Upper lobe of right lung (tissue), 1 donor: Measurements from ENCODE around the gene DNTTIP2. TPM values are rescaled to one million over a fixed set of nuclear protein-coding genes. Genes with fewer than 3 reads are reported as not detected.

Experiments used
- ATAC-seq: fragments of 200-7000 bp; cut with Tn5 transposase; one replicate; pipeline ENCODE4 v1.9.1; 2020; ENCODE audit warnings: mild to moderate bottlenecking, moderate library complexity
- DNase-seq: peaks from one replicate; pipeline ENCODE4 v3.0.0-alpha.2; 2020
- H3K27ac ChIP-seq: fragments of 200-600 bp; one replicate; pipeline ENCODE4 v1.8.0; 2022
- H3K27me3 ChIP-seq: fragments of 200-600 bp; one replicate; pipeline ENCODE4 v1.8.0; 2022; ENCODE audit warnings: mild to moderate bottlenecking
- H3K36me3 ChIP-seq: fragments of 200-600 bp; one replicate; pipeline ENCODE4 v1.8.0; 2022
- H3K4me1 ChIP-seq: fragments of 200-600 bp; one replicate; pipeline ENCODE4 v1.8.0; 2022
- H3K4me3 ChIP-seq: fragments of 200-600 bp; one replicate; pipeline ENCODE4 v1.8.0; 2022; ENCODE audit warnings: mild to moderate bottlenecking
- H3K9me3 ChIP-seq: fragments of 200-600 bp; one replicate; pipeline ENCODE4 v1.8.0; 2022
- intact Hi-C: fragments of 100-400 bp; cut with DNase I; formaldehyde crosslinking; loops from one replicate; pipeline ENCODE4 v1.11.0; 2022
- total RNA-seq: library from RNA; stranded (reverse); fragmentation: NEBNext Ultra II Directional; extraction: Animal tissue kit (Norgen Biotek cat#: 25700); gene quantifications from one replicate; pipeline ENCODE4 v1.2.1, GENCODE V29; 2021
- TF ChIP-seq, protein P1 (sequence below): fragments of 200-600 bp; IDR thresholded peaks from one replicate; pipeline ENCODE4 v1.8.0; 2022; ENCODE audit warnings: antibody characterized with exemption
- donor health status: DM: no; HTN: yes; CAD: no; lungs with severe emphysema.

DNTTIP2 gene
- total RNA-seq, 1 donor from 2014 or later: 49.0 TPM

DNA sequence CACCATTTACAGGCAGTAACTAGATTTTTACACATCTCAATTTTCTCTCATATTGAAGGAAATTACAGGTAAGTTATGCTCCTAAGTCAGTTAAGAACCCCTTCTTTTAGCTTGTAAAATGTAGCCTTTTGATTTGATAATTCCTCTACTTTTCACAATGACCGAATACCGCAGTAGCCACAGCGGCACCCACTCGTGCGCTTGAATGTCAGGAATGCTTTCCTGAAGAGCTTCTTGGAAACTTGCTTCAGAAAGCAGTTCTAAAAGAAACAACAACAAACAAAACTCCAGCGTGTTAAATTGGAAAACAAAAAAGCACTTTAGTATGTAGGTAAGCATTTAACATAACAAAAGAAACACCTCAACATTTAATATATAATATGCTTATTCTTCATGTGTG, 9.9 kb upstream of the DNTTIP2 start:
- intact Hi-C loops: no loop called here
- Histone ChIP-seq H3K9me3 (no peaks in the 10 kb centered on the region), H3K36me3 (peaks cover 26% of the 10 kb centered on the region), H3K4me3 (no peak overlapping the region), H3K4me1 (no peaks in the 10 kb centered on the region), H3K27me3 (no peaks in the 10 kb centered on the region), H3K27ac (no peak overlapping the region)
- ATAC-seq (no peak), DNase-seq (no peak)
- TF ChIP-seq, protein P1, sequence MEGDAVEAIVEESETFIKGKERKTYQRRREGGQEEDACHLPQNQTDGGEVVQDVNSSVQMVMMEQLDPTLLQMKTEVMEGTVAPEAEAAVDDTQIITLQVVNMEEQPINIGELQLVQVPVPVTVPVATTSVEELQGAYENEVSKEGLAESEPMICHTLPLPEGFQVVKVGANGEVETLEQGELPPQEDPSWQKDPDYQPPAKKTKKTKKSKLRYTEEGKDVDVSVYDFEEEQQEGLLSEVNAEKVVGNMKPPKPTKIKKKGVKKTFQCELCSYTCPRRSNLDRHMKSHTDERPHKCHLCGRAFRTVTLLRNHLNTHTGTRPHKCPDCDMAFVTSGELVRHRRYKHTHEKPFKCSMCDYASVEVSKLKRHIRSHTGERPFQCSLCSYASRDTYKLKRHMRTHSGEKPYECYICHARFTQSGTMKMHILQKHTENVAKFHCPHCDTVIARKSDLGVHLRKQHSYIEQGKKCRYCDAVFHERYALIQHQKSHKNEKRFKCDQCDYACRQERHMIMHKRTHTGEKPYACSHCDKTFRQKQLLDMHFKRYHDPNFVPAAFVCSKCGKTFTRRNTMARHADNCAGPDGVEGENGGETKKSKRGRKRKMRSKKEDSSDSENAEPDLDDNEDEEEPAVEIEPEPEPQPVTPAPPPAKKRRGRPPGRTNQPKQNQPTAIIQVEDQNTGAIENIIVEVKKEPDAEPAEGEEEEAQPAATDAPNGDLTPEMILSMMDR: no peak

DNA sequence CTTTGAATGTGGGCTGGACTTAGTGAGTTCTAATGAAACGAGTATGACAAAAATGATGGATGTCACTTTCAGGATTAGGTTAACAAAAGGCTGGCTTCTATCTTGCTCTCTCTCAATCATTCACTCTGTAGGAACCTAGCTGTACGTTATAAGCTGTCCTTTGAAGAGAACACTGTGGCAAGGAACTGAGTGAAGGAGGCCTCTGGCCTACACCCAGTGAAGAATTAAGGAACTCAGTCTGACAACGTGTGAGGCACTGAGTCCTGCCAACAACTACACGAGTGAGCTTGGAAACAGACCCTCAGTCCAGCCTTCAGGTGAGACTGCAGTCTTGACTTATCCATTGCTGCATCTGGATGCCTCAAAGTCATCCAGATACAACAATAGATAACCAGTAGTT, 3.3 kb upstream of the DNTTIP2 start:
- no peak overlapping the region for H3K27ac ChIP-seq
- H3K4me1 ChIP-seq: peaks cover 18% of the 10 kb centered on the region
- ATAC-seq (no peak), DNase-seq (no peak)
- H3K4me3 ChIP-seq: no peak overlapping the region
- no peaks in the 10 kb centered on the region for H3K9me3 ChIP-seq
- intact Hi-C loops: no loop called here
- no peaks in the 10 kb centered on the region for H3K27me3 ChIP-seq
- peaks cover 4% of the 10 kb centered on the region for H3K36me3 ChIP-seq
- TF ChIP-seq, protein P1: no peak

DNA sequence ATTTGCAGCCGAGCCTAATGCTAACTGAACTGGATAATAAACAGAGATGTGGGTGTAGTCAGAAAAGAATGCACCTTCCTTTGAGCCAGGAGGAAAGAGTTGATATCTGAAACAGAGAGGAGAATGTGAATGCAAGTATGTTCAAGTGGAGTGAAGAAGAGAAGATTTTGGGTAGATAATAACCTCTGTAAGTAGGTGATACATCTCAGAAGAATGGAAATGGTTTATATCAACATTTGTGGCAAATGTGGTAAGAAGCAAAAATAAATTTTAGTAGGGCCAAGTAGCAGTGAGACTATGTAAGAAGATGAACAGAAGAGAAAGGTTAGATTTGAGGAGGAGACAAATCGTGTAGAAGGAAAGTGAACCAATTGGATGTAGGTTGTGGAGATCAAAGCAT, 1.7 kb upstream of the DNTTIP2 start:
- no peak overlapping the region for H3K4me3 ChIP-seq
- no peaks in the 10 kb centered on the region for H3K9me3 ChIP-seq
- intact Hi-C loops: no loop called here
- TF ChIP-seq, protein P1: no peak
- DNase-seq (no peak), ATAC-seq (no peak)
- peaks cover 29% of the 10 kb centered on the region for H3K4me1 ChIP-seq
- H3K36me3 ChIP-seq: peaks cover 19% of the 10 kb centered on the region
- no peaks in the 10 kb centered on the region for H3K27me3 ChIP-seq
- no peak overlapping the region for H3K27ac ChIP-seq

DNA sequence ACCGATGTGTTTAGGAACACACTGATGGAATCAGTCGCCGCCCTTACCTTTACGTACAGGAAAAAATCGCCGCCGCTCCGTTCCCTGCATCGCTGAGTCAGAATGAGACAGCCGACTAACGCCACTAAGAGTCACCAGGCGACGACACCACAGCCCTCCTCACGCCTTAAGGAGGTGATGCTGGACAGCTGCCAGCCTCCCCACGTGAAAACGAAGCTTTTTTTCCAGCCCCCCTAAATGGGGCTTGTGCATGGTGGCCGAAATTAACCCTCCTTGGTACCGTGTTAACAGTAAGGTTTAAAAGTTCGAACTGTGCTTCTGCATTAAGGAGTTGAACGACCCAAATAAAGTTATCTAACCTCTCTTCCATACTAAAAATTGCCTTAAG, 511 bp downstream of the DNTTIP2 start:
- Histone ChIP-seq H3K9me3 (no peaks in the 10 kb centered on the region), H3K4me3 (peak overlapping the region; percentile 90), H3K36me3 (peaks cover 41% of the 10 kb centered on the region), H3K27ac (peak overlapping the region; percentile 92), H3K4me1 (peaks cover 29% of the 10 kb centered on the region), H3K27me3 (no peaks in the 10 kb centered on the region)
- ATAC-seq (peak; percentile 72), DNase-seq (peak; percentile 75)
- intact Hi-C loops: no loop called here
- TF ChIP-seq, protein P1: no peak

DNA sequence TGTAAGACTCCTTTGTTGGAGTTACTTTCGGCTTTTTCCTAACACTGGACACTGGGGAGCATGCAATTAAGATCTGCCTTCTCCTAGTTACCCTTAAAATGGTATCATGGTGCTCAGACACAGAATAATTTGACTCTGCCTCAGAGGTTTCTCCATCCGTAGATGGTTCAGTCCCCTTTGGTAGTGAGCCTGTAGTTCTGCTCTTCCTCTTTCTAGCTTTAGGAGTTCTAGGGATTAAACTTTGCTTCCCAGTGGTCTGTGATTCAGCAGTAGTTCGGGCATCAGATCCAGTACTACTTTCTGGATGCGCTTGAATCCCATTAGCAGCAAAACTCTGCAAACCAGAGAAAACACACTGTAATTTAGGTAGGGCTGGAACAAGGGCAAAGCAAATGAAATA, 1.5 kb downstream of the DNTTIP2 start:
- H3K36me3 ChIP-seq: peaks cover 51% of the 10 kb centered on the region
- TF ChIP-seq, protein P1: no peak
- intact Hi-C loops: no loop called here

DNA sequence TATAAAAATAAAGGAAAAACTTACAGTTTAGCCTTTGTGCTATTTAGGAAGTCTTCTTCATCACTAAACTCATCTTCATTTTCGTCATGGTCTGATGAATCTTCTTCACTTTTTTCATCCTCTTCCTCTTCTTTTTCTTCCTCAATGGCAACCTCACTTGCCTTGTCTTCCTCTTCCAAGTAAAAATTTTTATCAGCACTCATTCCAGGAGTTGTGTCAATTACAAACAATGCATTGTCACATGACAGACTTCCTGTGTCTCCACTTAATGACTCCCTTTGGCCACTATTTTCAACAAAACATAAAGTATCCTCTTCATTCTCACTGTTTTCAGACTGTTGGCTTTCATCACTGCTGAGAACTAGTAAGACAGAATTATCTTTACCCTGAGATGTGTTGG, 2.8 kb downstream of the DNTTIP2 start:
- ATAC-seq: no peak
- H3K9me3 ChIP-seq: no peaks in the 10 kb centered on the region
- no peak for DNase-seq
- peaks cover 64% of the 10 kb centered on the region for H3K36me3 ChIP-seq
- TF ChIP-seq, protein P1: no peak
- H3K4me1 ChIP-seq: peaks cover 29% of the 10 kb centered on the region
- H3K4me3 ChIP-seq: no peak overlapping the region
- intact Hi-C loops: no loop called here
- no peaks in the 10 kb centered on the region for H3K27me3 ChIP-seq
- no peak overlapping the region for H3K27ac ChIP-seq

More for the DNA sequence above, 1.5 kb downstream of the DNTTIP2 start:
- no peak for DNase-seq
- Histone ChIP-seq H3K4me3 (peak overlapping the region; percentile 90), H3K9me3 (no peaks in the 10 kb centered on the region), H3K4me1 (peaks cover 29% of the 10 kb centered on the region), H3K27me3 (no peaks in the 10 kb centered on the region), H3K27ac (no peak overlapping the region)
- ATAC-seq: no peak
